GM21576 (cell line): ENCODE results near the gene RIPOR2.
A peak's percentile ranks its signal among the peaks of the same experiment; 100 is the strongest.

ENCODE experiments used
- ATAC-seq: cut with Tn5 transposase; IDR thresholded peaks from one replicate; pipeline ENCODE4 v1.9.1; 2021; ENCODE audit warnings: mild to moderate bottlenecking, moderate library complexity; ENCODE audit not compliant: unreplicated experiment

Gene RIPOR2, protein sequence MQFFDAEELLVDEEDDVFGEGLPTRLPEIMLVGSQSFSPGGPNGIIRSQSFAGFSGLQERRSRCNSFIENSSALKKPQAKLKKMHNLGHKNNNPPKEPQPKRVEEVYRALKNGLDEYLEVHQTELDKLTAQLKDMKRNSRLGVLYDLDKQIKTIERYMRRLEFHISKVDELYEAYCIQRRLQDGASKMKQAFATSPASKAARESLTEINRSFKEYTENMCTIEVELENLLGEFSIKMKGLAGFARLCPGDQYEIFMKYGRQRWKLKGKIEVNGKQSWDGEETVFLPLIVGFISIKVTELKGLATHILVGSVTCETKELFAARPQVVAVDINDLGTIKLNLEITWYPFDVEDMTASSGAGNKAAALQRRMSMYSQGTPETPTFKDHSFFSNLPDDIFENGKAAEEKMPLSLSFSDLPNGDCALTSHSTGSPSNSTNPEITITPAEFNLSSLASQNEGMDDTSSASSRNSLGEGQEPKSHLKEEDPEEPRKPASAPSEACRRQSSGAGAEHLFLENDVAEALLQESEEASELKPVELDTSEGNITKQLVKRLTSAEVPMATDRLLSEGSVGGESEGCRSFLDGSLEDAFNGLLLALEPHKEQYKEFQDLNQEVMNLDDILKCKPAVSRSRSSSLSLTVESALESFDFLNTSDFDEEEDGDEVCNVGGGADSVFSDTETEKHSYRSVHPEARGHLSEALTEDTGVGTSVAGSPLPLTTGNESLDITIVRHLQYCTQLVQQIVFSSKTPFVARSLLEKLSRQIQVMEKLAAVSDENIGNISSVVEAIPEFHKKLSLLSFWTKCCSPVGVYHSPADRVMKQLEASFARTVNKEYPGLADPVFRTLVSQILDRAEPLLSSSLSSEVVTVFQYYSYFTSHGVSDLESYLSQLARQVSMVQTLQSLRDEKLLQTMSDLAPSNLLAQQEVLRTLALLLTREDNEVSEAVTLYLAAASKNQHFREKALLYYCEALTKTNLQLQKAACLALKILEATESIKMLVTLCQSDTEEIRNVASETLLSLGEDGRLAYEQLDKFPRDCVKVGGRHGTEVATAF

DNA sequence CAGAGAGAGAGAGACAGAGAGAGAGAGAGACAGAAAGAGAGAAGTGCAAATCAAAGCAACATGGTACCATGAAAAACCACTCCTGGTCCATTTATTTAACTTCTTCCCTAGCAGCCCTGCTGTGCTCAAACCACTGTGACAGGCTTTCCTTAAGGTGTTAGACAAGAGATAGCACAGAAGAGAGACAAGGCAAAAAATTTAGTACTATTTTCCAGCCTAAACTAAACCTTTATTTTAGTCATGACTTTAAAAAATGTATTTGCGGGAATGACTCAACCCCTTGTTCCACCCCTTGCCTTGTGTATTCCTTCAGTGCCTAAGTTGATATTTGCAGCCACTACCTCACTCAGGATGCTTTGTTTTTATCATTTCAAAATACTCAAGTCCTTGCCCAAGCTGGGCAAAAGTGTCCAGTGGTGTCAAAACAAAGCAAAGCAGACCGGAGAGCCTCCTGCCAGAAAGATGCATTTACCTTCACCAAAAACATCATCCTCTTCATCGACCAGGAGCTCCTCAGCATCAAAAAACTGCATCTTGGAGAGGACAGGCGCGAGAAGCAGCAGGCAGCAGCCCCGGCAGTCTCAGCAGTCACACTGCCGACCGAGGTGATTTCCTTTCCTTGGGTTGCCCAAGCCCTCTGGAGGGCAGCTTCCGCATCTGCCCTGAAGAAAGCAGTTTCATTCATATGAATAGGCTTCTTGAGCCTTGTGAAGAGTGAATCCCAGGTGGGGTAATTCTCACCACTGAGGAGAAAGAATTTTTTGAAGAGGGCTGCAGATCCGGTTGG, at the start of gene RIPOR2:
RIPOR2 (minus strand) TSS at position 595 of the 787 bp plus-strand sequence; CDS start at position 533, 62 bp downstream.
- ATAC-seq: no peak

DNA sequence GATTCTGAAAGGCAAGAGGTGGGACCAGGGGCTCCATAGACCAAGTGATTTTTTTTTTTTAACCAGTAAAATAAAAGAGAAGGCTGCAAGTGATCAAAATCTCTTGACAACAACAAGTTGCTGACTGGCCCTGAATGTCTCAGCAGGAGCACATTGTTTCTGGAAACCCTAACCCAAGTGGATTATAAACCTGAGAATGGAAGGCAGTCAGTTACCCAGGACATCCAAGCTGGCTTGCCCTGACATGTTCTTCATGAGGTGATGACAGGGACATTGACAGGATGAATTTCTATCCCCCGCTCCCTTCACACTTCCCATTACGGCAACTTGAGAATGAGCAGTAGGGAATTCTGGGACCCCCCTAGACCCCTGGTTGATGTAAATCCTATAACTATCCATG, 49.6 kb upstream of the RIPOR2 start:
- no peak for ATAC-seq

DNA sequence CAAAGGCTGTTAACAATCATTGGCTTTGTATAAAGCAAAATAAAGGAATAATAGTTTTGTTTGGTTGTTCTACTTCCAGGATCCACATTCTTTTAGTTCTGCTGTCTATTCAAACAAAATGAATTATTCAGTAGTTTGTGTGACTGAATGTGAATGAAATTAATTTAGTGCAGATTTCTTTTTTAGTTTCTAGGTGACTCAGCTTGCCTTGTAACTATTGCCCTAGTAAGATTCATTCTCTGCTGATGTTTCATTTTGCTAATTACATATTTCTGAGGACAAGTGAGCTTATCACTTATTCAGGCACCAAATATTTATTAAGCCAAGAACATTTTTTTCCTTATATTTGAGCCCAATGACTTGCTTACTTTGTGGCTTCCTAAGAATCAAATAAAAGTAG, 46.5 kb upstream of the RIPOR2 start:
- ATAC-seq: no peak

DNA sequence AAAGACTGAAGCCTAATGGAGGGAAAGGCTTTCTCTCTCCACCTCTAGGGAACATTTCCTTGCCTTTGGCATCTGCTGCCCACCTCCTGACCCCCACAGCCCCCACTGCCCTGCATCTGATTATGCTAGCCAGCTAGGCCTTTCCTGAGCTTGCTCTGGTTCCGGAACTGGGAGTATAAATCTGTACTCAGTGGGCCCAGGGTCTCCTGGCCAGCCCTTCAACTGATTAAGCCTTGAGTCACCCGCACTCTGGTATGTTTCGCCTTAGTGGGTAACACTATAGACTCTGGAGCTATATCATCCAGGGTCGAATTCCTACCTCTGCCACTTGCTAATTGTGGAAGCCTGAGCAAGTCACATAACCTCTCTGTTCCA, 45.6 kb upstream of the RIPOR2 start:
- no peak for ATAC-seq

DNA sequence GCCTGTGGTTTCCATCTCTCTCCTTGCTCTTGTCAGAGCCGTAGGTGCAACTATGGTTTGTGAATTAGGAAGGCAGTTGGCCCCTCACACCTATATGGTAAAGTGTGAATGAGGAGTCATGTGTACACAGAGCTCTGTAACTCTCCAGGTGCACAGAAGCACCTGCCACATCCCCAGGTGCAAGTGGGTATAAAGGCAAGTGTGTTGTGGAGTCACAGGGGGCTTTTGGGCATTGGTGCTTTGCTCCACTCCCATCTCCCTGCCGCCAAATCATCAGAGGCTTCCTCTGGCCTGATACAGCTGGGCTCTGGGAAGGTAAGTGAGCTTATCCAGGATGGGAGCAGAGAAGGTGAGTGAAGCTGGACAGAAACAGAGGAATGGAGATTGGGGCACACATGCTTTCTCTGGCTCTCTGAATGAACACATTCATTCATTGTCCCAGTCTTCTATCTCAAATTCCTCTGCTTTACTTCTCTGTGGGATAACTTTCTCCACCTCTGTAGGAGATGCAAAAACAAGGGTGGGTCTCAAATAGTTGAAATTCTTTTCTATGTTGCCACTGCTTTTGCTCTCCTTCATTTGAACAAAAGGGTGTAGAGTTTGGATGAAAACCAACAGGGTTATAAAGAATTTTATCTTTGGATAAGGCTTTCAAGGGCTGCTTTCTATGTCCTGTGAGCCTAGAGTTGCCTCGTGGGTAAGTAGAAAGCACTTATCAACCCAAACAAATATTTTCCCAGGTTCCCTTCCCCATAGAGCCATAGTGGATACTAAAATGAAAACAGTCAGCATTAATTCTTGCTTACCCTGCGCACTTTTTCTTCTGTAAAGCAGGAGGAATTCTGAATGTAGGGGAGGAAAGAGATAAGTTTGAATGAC, 45.0 kb upstream of the RIPOR2 start:
- ATAC-seq: no peak

DNA sequence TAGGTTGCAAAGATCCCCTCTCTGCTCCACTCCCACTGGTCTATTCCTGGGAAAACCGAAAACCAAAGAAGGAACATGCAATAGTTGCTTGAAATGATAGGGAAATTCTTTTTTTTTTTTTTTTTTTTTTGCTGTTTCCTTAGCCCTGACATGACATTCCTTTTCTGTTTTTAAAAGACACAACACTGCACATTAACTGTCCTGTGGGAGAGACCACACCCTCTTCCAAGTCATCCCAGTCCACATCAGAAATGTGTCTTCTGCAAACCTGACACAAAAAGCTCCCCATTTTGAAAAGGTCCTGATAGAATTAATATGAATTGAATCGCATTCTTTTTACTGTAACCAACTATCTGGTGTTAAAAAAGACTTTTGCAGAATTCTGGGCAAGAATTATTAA, 43.4 kb upstream of the RIPOR2 start:
- ATAC-seq: no peak

DNA sequence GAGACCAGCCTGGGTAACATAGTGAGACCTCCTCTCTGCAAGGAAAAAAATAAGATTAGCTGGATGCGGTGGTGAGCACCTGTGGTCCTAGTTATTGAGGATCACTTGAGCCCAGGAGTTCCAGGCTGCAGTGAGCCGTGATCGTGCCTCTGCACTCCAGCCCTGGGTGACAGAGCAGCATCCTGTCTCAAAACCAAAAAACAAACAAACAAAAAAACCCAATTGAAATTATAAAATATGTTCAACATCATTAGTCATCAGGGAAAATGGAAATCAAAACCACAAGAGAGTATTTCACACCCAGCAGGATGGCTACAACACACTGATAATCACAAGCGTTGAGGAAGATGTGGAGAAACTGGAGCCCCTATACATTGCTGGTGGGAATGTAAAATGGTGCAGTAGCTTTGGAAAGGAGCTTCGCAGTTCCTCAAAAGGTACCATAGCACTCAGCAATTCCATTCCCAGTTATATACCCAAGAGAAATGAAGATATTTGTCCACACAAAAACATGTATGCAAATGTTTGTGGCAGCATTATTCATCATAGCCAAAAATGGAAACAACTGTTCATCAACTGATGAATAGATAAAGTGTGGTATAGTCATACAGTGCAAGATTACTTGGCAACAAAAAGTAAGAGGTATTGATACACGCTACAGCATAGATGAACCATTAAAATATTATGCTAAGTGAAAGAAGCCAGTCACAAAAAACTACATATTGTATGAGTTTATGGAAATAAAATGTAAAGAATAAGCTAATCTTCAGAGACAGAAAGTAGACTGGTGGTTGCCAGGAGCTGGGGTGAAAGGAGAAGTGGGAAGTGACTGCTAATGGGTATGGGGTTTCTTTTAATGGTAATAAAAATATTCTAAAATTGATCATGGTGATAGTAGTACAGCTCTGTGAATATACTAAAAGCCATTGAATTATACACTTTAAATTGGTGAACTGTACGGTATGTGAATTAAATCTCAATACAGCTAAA, 38.7 kb upstream of the RIPOR2 start:
- ATAC-seq: peak; percentile 59

DNA sequence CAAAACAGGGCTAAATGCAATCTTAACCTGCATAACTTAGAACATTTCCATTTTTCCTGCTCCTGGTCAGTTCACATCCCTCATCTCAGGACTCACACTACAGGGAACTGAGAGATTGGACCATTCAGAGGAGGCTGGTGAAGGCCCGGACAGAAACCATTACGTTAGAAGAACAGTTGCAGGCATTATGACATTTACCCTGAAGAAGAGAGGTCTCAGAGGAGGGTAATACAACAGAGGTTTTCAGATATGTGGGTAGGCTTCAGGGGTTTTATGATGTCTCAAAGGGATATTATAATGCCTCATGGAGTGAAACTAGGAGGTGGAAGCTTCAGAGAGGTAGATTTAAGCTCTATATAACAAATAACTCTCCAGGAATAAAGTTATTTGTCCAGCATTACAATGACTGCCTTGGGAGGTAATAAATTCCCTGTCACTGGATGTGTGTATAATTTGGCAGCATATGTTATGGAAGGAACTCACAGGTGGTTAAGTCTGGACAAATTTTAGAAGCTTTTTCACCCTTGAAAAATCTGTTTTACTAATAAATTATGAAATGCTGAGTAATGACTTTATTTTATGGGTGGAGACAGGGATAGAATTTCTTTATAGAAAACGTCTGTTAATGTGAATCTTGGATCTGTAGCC, 36.7 kb upstream of the RIPOR2 start:
- ATAC-seq: no peak

DNA sequence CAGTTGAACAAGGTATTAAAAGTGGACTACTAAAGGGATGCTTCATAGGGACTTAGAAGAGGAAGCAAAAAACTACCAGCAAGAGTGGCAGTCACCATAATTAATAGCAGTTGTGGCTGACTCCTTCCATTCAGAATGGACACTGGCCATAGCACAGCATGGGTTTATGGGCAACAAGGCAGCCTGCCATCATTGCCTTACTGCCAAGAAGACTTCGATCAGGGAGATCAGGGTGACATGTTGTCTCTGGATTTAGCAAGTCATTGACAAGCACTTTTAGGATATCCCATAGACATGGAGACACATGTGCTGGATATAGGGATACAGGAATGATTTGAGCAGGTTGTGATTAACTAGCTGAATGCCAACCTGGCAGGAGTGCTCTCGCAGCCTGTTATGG, 35.3 kb upstream of the RIPOR2 start:
- no peak for ATAC-seq

DNA sequence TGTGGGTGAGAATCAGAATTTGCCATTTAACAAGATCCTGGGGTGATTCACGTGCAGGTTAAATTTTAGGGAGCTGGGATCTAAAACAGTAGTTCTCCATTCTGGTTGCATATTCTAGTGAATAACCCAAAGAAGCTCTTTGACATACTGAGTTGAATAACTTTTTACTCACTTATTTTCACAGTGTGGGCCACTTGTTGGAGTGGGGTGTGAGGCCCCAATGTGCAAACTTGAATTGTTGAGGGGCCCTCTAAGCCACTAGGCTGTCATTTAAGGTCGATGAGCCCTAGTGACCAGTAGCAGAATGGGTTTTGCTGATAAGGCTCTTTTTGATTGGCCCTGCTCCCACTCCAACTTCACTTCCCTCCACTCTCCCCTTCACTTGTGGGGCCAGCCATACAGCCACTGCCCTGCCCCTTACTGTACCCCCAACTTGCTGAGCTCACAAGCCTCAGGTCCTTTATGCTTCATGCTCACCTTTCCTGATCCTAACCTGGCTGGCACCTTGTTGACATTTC, 33.6 kb upstream of the RIPOR2 start:
- no peak for ATAC-seq

DNA sequence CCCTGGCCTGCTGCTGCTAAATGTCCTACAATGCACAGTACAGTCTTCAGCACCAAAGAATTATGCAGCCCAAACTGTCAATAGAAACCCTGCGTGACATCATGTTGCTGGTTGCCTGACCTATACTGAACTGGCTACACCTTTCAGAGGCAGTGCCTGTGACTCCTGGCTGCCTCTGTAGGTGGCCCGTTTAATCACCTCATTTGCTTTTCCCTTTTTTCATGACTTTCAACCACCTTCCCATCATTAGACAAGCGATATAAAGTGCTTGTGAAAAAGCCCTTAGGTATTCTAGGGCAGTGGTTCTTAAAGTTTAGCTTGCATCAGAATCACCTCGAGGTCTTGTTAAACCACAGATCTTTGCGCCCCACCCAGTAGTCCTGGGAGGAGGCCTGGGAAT, 33.0 kb upstream of the RIPOR2 start:
- no peak for ATAC-seq

DNA sequence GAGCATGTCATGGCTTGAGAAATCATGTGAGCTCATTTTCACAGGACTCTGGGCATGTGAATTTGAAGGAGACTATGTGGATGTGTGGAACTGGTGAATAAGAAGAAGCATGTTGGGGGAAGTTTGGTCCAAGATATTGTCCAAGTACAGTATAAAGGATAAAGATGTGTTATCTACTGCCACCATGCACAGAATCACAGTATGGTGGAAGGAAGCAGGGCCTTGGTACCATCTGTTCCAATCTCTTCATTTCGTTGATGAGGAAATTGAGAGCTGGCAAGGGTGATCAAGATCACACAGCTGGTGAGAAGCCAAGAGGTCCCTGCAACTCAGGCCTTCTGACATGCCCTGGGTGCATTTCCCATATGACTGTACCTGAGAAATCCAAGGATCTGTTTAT, 31.5 kb upstream of the RIPOR2 start:
- ATAC-seq: no peak

DNA sequence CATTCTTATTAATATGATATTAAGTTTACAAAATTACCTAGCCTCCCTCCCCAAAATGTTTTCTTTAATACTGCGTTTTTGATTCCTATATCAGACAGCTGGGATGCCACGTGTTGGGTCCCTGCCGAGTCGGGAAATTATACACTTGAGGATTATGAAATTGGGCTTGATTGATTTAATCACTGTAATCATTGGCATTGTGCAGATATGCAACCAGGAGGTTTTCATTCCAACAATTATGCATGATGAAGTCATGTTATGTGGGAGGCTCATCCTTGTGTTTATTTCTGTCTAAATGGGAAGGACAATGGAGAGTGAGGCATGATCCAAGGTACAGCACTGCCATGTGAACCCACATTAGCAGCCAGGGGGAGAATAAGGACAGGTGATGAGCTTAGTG, 30.6 kb upstream of the RIPOR2 start:
- no peak for ATAC-seq

DNA sequence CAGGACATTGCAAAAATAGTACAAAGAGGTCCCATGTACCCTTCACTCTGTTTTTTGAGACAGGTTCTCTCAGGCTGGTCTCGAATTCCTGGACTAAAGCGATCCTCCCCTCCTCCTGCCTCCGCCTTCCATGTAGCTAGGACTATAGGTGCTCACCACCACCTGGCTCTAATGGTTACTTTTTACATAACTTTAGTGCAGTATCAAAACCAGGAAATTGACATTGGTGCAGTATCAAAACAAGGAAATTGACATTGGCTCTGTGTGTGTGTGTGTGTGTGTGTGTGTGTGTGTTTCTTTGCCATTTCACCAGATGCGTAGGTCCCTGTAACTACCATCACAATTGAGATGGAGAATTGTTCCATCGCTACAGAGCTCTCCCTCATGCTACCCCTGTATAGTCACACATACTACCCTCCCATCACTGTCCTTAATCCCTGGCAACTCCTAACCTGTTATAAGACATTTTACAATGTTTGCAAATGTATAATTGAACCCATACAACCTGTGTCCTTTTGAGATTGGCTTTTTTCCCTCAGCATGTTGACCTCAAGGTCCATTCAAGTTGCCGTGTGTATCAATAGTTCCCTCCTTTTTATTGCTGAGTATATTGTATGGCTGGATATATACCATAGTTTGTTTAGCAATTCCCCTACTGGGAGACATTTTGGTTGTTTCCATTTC, 28.3 kb upstream of the RIPOR2 start:
- ATAC-seq: no peak

DNA sequence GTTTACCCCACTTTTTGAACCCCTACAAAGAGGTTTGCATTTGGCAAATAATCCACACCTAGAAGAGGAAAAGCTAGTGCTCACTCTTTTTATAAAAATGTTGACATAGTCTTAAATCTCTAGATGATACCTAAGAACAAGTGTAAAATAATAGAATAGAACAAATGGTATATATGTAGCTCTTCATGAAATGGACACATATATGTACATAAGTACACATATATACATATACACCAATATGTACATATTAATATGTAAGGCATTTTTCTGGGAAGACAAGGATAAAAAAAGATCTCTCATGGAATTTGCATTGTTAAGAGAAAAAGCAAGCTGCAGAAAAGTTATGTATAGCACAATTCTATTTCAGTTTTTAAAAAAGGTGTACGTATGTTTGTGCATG, 27.6 kb upstream of the RIPOR2 start:
- ATAC-seq: no peak

DNA sequence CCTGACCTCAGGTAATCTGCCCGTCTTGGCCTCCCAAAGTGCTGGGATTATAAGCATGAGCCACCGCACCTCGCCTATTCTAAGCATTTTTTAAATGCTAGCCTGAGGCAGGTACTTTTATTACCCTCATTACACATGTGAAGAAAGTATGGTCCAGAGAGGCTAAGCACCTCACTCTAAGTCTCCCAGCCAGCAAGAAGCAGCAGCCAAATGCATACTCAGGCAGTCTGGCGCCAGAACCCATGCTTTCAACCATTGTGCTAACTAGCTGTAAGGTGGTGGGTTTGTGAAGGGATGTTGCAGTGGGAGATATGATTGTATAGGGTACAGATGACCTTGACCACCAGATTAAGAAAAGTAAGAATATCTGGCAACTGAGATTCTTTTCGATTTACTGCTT, 26.1 kb upstream of the RIPOR2 start:
- no peak for ATAC-seq

DNA sequence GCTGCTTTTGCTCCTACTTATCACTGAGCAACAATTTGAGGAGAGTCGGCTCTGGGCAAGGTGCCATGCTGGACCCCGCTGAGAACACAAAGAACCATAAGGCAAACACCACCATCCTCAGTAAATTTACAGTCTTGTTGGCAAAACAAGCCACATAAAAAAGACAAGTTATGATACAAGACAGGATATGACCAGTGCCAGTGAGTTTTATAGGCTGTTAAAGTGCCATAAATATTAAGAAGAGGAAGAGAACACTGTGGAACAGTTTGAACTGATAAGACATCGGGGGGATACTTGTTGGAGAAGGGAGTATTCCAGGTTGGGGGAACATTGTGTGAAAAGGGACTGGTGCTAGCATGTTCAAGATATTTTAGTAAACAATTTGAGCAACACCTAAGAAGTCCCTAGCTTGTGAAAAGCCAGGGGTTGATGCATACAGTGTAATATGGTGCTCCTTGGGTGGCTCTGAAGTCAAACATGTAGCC, 25.3 kb upstream of the RIPOR2 start:
- no peak for ATAC-seq
